PC-3 (cell line): Measurements from ENCODE around the gene MAGI2. TPM values are rescaled to one million over a fixed set of nuclear protein-coding genes. Genes with fewer than 3 reads are reported as not detected.

Experiments used
- ATAC-seq: fragments of 200-7000 bp; cut with Tn5 transposase; 2 replicates; pipeline ENCODE4 v1.9.1; 2020; ENCODE audit warnings: mild to moderate bottlenecking, moderate library complexity
- BruUV-seq: library from RNA; stranded (reverse); fragments of 400-500 nt; replicated peaks from 2 replicates; lab custom pipeline; 2021; lab: Mats Ljungman, UMichigan
- CTCF ChIA-PET: fragments of 300-600 bp; sonication (Branson Sonifier 250); formaldehyde crosslinking; loops from one replicate; lab custom pipeline; 2022; ENCODE audit warnings: antibody characterized with exemption; lab: Charles Lee
- POLR2A ChIA-PET: fragments of 300-600 bp; sonication (Branson Sonifier 250); formaldehyde crosslinking; loops from one replicate; lab custom pipeline; 2022; ENCODE audit warnings: antibody characterized with exemption; ENCODE audit not compliant: unreplicated experiment; lab: Charles Lee
- DNase-seq: peaks from one replicate; pipeline ENCODE4 v3.0.0-alpha.2; 2015
- H2AFZ ChIP-seq: fragments of 300-600 bp; sonication (generic); 2 replicates; pipeline ENCODE4 v1.6.0; 2016; ENCODE audit warnings: antibody characterized with exemption, low read length
- H3F3A ChIP-seq: fragments of 300-600 bp; sonication (generic); one replicate; pipeline ENCODE4 v1.6.0; 2017; ENCODE audit warnings: antibody characterized with exemption, low read length, control low read depth, mild to moderate bottlenecking; ENCODE audit not compliant: unreplicated experiment
- H3K27ac ChIP-seq: fragments of 300-600 bp; sonication (generic); 2 replicates; pipeline ENCODE4 v1.5.1; 2016; ENCODE audit warnings: mild to moderate bottlenecking, low read length
- H3K27me3 ChIP-seq: fragments of 300-600 bp; sonication (generic); 2 replicates; pipeline ENCODE4 v1.6.1; 2016; ENCODE audit warnings: low read length, mixed read lengths
- H3K36me3 ChIP-seq: fragments of 300-600 bp; sonication (generic); 2 replicates; pipeline ENCODE4 v1.6.1; 2016; ENCODE audit warnings: low read depth, mixed run types, low read length, mixed read lengths
- H3K4me1 ChIP-seq: fragments of 300-600 bp; sonication (generic); 2 replicates; pipeline ENCODE4 v1.5.1; 2016; ENCODE audit warnings: low read length; ENCODE audit not compliant: insufficient read depth
- H3K4me2 ChIP-seq: fragments of 300-600 bp; sonication (generic); 2 replicates; pipeline ENCODE4 v1.6.0; 2016; ENCODE audit warnings: low read length
- H3K4me3 ChIP-seq: fragments of 300-600 bp; sonication (generic); 2 replicates; pipeline ENCODE4 v1.5.1; 2016; ENCODE audit warnings: mild to moderate bottlenecking, low read length, mixed read lengths
- H3K79me2 ChIP-seq: fragments of 300-600 bp; sonication (generic); 2 replicates; pipeline ENCODE4 v1.6.1; 2017; ENCODE audit warnings: low read length, mixed read lengths
- H3K9ac ChIP-seq: fragments of 300-600 bp; sonication (generic); 2 replicates; pipeline ENCODE4 v1.6.0; 2016; ENCODE audit warnings: mild to moderate bottlenecking, low read length
- H3K9me2 ChIP-seq: fragments of 300-600 bp; sonication (generic); replicated peaks from 2 replicates; pipeline ENCODE4 v1.6.1; 2016; ENCODE audit warnings: mixed run types, low read length, mixed read lengths
- H3K9me3 ChIP-seq: fragments of 300-600 bp; sonication (generic); 2 replicates; pipeline ENCODE4 v1.6.1; 2016; ENCODE audit warnings: low read length, mixed read lengths
- H4K20me1 ChIP-seq: fragments of 300-600 bp; sonication (generic); 2 replicates; pipeline ENCODE4 v1.6.1; 2016; ENCODE audit warnings: low read length, mixed read lengths
- CTCF ChIP-seq: fragments of 300-600 bp; sonication (generic); conservative IDR thresholded peaks from 2 replicates; pipeline ENCODE4 v1.5.1; 2017; ENCODE audit warnings: antibody characterized with exemption, low read depth, mild to moderate bottlenecking, low read length
- EZH2 ChIP-seq: fragments of 300-600 bp; sonication (generic); IDR thresholded peaks from one replicate; pipeline ENCODE4 v1.6.1; 2017; ENCODE audit warnings: antibody characterized with exemption, mild to moderate bottlenecking, low read length; ENCODE audit not compliant: unreplicated experiment
- EZH2phosphoT487 ChIP-seq: fragments of 300-600 bp; sonication (generic); IDR thresholded peaks from 2 replicates; pipeline ENCODE4 v1.6.1; 2018; ENCODE audit warnings: mild to moderate bottlenecking, antibody characterized with exemption, low read length, borderline replicate concordance
- intact Hi-C: fragments of 100-400 bp; cut with micrococcal nuclease; formaldehyde crosslinking; loops from 2 replicates; pipeline ENCODE4 v1.9.0; 2023
- total RNA-seq: library from RNA; depleted of rRNA; stranded (reverse); fragments of >200 nt; gene quantifications from 2 replicates; pipeline ENCODE4 v1.2.3, GENCODE V29; 2014

The MAGI2 gene
- total RNA-seq, 1 experiment from 2014 or later = not detected

DNA sequence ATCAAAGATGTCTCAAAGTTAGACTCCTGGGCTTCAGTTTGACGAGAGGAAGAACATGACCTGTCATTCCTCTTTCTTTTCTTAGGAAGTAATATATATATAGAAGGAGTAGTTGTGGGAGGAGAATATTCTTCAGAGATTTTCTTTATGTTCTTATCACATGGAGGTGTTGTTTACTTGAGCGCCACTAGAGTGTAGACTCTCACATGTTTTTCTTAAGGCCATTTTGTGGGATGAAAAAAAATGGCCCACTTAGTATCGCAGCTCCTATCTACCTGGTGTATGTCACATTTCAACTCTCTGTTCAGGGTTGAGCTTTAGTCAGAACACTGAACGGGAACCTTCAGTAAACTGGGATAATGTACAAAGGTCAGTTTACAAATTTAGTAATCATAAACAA lies 1009.7 kb downstream of the MAGI2 start:
- no peak for TF ChIP-seq EZH2
- no peak for TF ChIP-seq EZH2phosphoT487
- no peak; the same call in 1 of the 2 replicates for TF ChIP-seq CTCF
- POLR2A ChIA-PET = no interaction called here
- Histone ChIP-seq H2AFZ (no peak overlapping the region), H3K9ac (no peak overlapping the region), H3K4me1 (no peaks in the 10 kb centered on the region), H3K9me3 (no peaks in the 10 kb centered on the region), H4K20me1 (no peaks in the 10 kb centered on the region), H3K4me3 (no peak overlapping the region), H3K79me2 (no peaks in the 10 kb centered on the region), H3K27ac (no peak overlapping the region), H3K27me3 (peaks cover 18% of the 10 kb centered on the region; the same call in 1 of the 2 replicates), H3K9me2 (no peaks in the 10 kb centered on the region), H3K4me2 (no peak overlapping the region), H3K36me3 (no peaks in the 10 kb centered on the region), H3F3A (no peaks in the 10 kb centered on the region)
- DNase-seq (no peak), ATAC-seq (no peak)
- intact Hi-C loops = no loop called here
- no TSS peak for BruUV-seq
- CTCF ChIA-PET = no interaction called here

- no peaks in the 10 kb centered on the region for H3F3A ChIP-seq
- H3K9ac ChIP-seq = no peak overlapping the region
- H3K79me2 ChIP-seq = no peaks in the 10 kb centered on the region
- POLR2A ChIA-PET = no interaction called here
- H2AFZ ChIP-seq = no peak overlapping the region
- BruUV-seq = no TSS peak
- no peak overlapping the region for H3K4me2 ChIP-seq
- peaks cover 26% of the 10 kb centered on the region for H3K27me3 ChIP-seq
- H3K4me1 ChIP-seq = no peaks in the 10 kb centered on the region
- no peak overlapping the region for H3K4me3 ChIP-seq
- ATAC-seq = no peak
- no peaks in the 10 kb centered on the region for H3K36me3 ChIP-seq
- TF ChIP-seq EZH2phosphoT487 (no peak), EZH2 (no peak), CTCF (no peak)
- H3K27ac ChIP-seq = no peak overlapping the region
- intact Hi-C loops = no loop called here
- H4K20me1 ChIP-seq = no peaks in the 10 kb centered on the region
- CTCF ChIA-PET = interaction anchor here (0.7 kb wide), 1 partner anchor 576 kb away, joined by 5 read pairs; no protein-coding TSS in a partner anchor
- H3K9me2 ChIP-seq = no peaks in the 10 kb centered on the region
- no peaks in the 10 kb centered on the region for H3K9me3 ChIP-seq
- DNase-seq = no peak
These were observed 1011.7 kb downstream of the MAGI2 start for GRCh38 chr7:78441737-78442136.

DNA sequence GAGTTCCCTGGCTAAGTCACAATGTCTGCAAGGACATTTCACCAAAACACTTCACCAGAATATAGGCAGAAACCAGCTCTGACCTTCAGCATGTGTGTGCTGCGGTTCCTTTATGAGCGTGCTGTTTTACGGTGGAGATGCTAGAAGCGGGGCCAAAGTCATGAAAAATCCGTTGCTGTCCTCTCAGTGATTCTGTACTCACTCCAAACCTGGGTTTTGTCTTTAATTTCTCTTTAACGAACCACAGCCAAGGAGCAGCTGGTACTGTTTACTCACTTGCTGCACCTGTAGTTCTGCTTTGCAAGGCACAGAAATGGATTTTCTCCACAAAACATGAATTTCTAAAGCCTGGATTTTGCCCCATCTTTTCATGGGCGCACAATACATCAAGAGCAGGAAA lies 1015.0 kb downstream of the MAGI2 start:
- peaks cover 38% of the 10 kb centered on the region for H3K27me3 ChIP-seq
- POLR2A ChIA-PET = no interaction called here
- H3K9me3 ChIP-seq = no peaks in the 10 kb centered on the region
- no peak overlapping the region for H3K9ac ChIP-seq
- CTCF ChIA-PET = no interaction called here
- ATAC-seq (no peak), DNase-seq (no peak)
- H3K4me2 ChIP-seq = no peak overlapping the region
- no peak for TF ChIP-seq CTCF
- TF ChIP-seq EZH2phosphoT487 = no peak
- TF ChIP-seq EZH2 = no peak
- no TSS peak for BruUV-seq
- H3K79me2 ChIP-seq = no peaks in the 10 kb centered on the region
- H3K4me1 ChIP-seq = no peaks in the 10 kb centered on the region
- H2AFZ ChIP-seq = no peak overlapping the region
- no peak overlapping the region for H3K27ac ChIP-seq
- no peaks in the 10 kb centered on the region for H4K20me1 ChIP-seq
- H3K36me3 ChIP-seq = no peaks in the 10 kb centered on the region
- no peak overlapping the region for H3K4me3 ChIP-seq
- no peaks in the 10 kb centered on the region for H3K9me2 ChIP-seq
- intact Hi-C loops = no loop called here
- no peaks in the 10 kb centered on the region for H3F3A ChIP-seq
